Activated naive CD8-positive, alpha-beta T cell treated with anti-CD3 and anti-CD28 coated beads, Interleukin-2, amount 50 U/mL, for 24 hours (primary cell): ENCODE data around the gene ESR1.
A peak's percentile ranks its signal among the peaks of the same experiment; 100 is the strongest.

ENCODE experiments used
- ATAC-seq: fragments of 150-1000 bp; cut with Tn5 transposase; one replicate; pipeline ENCODE4 v1.10.0; 2021
- DNase-seq: peaks from one replicate; pipeline ENCODE4 v3.0.0; 2021
- H3K27ac Mint-ChIP-seq: one replicate; pipeline ENCODE4 v1.8.0; 2021; ENCODE audit warnings: mild to moderate bottlenecking, mixed read lengths
- H3K27me3 Mint-ChIP-seq: one replicate; pipeline ENCODE4 v1.8.0; 2021; ENCODE audit warnings: mixed read lengths
- H3K36me3 Mint-ChIP-seq: one replicate; pipeline ENCODE4 v1.8.0; 2021; ENCODE audit warnings: low read depth, mixed read lengths
- H3K4me1 Mint-ChIP-seq: one replicate; pipeline ENCODE4 v1.8.0; 2021; ENCODE audit warnings: mixed read lengths
- H3K4me3 Mint-ChIP-seq: one replicate; pipeline ENCODE4 v1.8.0; 2021; ENCODE audit warnings: mild to moderate bottlenecking, moderate library complexity, mixed read lengths
- H3K9me3 Mint-ChIP-seq: one replicate; pipeline ENCODE4 v1.8.0; 2021; ENCODE audit warnings: mixed read lengths

ESR1 gene

DNA sequence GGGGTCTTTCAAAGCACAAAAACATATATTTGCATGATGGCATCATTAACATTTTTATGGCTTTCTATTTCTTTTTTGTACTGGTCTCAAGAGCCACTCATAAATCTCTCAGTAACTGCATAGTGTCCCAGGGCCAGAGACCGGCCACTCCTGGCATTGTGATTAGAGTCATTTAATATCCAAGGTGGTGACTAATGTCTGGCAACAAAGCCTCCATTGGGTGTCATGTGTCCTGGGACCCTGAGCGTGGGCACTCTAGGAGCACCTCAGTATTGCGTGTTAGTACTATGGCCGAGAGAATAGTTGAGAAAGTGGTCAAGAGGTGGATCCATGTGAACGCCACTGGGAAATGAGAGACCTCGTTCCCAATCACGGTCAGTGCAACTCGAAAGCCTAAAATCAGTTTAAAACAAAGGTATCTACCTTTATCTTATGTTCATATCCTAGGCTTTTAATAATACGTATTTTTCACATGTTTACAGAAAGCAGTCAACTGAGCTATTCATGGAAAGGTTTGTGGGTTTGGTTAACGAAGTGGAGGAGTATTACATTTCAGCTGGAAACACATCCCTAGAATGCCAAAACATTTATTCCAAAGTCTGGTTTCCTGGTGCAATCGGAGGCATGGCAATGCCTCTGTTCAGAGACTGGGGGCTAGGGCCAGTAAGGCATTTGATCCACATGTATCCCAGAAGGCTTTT is 2.7 kb upstream of the ESR1 start:
- Mint-ChIP-seq H3K36me3 (peaks cover 2% of the 10 kb centered on the region), H3K9me3 (no peaks in the 10 kb centered on the region), H3K27ac (no peak overlapping the region), H3K4me3 (no peak overlapping the region), H3K4me1 (peaks cover 17% of the 10 kb centered on the region), H3K27me3 (peaks cover 57% of the 10 kb centered on the region)
- ATAC-seq = no peak
- DNase-seq = no peak

DNA sequence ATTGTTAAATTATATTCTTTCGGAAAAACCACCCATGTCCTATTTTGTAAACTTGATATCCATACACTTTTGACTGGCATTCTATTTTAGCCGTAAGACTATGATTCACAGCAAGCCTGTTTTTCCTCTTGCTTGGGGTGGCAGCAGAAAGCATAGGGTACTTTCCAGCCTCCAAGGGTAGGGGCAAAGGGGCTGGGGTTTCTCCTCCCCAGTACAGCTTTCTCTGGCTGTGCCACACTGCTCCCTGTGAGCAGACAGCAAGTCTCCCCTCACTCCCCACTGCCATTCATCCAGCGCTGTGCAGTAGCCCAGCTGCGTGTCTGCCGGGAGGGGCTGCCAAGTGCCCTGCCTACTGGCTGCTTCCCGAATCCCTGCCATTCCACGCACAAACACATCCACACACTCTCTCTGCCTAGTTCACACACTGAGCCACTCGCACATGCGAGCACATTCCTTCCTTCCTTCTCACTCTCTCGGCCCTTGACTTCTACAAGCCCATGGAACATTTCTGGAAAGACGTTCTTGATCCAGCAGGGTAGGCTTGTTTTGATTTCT is 2.1 kb upstream of the ESR1 start:
- ATAC-seq = no peak

DNA sequence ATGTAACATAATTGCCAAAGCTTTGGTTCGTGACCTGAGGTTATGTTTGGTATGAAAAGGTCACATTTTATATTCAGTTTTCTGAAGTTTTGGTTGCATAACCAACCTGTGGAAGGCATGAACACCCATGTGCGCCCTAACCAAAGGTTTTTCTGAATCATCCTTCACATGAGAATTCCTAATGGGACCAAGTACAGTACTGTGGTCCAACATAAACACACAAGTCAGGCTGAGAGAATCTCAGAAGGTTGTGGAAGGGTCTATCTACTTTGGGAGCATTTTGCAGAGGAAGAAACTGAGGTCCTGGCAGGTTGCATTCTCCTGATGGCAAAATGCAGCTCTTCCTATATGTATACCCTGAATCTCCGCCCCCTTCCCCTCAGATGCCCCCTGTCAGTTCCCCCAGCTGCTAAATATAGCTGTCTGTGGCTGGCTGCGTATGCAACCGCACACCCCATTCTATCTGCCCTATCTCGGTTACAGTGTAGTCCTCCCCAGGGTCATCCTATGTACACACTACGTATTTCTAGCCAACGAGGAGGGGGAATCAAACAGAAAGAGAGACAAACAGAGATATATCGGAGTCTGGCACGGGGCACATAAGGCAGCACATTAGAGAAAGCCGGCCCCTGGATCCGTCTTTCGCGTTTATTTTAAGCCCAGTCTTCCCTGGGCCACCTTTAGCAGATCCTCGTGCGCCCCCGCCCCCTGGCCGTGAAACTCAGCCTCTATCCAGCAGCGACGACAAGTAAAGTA is 547 bp upstream of the ESR1 start:
- Mint-ChIP-seq H3K4me1 (peaks cover 17% of the 10 kb centered on the region), H3K27ac (no peak overlapping the region), H3K27me3 (peaks cover 52% of the 10 kb centered on the region), H3K9me3 (no peaks in the 10 kb centered on the region), H3K4me3 (peak overlapping the region; percentile 14), H3K36me3 (peaks cover 2% of the 10 kb centered on the region)
- DNase-seq = no peak
- peak; percentile 52 for ATAC-seq

More for the DNA sequence above, 2.1 kb upstream of the ESR1 start:
- no peak for DNase-seq
- Mint-ChIP-seq H3K9me3 (no peaks in the 10 kb centered on the region), H3K27me3 (peaks cover 60% of the 10 kb centered on the region), H3K4me1 (peaks cover 17% of the 10 kb centered on the region), H3K27ac (no peak overlapping the region), H3K36me3 (peaks cover 2% of the 10 kb centered on the region), H3K4me3 (no peak overlapping the region)

- H3K36me3 Mint-ChIP-seq = peaks cover 2% of the 10 kb centered on the region
- ATAC-seq (no peak), DNase-seq (no peak)
- peaks cover 47% of the 10 kb centered on the region for H3K27me3 Mint-ChIP-seq
- H3K4me1 Mint-ChIP-seq = peaks cover 17% of the 10 kb centered on the region
- peak overlapping the region; percentile 33 for H3K4me3 Mint-ChIP-seq
- no peak overlapping the region for H3K27ac Mint-ChIP-seq
- no peaks in the 10 kb centered on the region for H3K9me3 Mint-ChIP-seq
Observed at GRCh38 chr6:151808371-151809241, 1.1 kb downstream of the ESR1 start.

DNA sequence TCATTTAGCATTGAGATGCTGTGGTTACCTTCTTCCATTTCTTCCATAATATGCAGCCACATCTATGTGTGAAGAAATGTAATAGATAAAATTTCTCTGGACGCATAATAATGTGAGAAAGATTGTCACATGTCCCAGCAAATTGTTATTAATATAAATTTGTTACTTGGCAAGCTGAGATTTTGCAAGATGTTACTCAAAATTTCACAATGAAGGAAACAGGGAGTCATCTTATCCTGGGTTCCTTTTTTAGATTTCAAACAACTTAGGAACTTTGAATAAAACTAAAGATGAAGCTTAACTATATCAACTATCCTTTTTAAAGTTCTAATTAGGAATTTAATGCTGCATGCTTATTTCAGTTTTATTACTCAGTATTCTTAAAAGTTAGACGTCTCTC is 3.6 kb downstream of the ESR1 start:
- no peak overlapping the region for H3K27ac Mint-ChIP-seq
- DNase-seq = no peak
- peaks cover 41% of the 10 kb centered on the region for H3K27me3 Mint-ChIP-seq
- H3K36me3 Mint-ChIP-seq = peaks cover 2% of the 10 kb centered on the region
- H3K9me3 Mint-ChIP-seq = no peaks in the 10 kb centered on the region
- H3K4me1 Mint-ChIP-seq = peaks cover 17% of the 10 kb centered on the region
- no peak for ATAC-seq
- no peak overlapping the region for H3K4me3 Mint-ChIP-seq

- H3K27ac Mint-ChIP-seq = no peak overlapping the region
- peaks cover 4% of the 10 kb centered on the region for H3K4me1 Mint-ChIP-seq
- H3K9me3 Mint-ChIP-seq = no peaks in the 10 kb centered on the region
- H3K36me3 Mint-ChIP-seq = peaks cover 2% of the 10 kb centered on the region
- no peak overlapping the region for H3K4me3 Mint-ChIP-seq
- DNase-seq (no peak), ATAC-seq (no peak)
- H3K27me3 Mint-ChIP-seq = peaks cover 22% of the 10 kb centered on the region
Observed at GRCh38 chr6:151813858-151814257, 6.4 kb downstream of the ESR1 start.

DNA sequence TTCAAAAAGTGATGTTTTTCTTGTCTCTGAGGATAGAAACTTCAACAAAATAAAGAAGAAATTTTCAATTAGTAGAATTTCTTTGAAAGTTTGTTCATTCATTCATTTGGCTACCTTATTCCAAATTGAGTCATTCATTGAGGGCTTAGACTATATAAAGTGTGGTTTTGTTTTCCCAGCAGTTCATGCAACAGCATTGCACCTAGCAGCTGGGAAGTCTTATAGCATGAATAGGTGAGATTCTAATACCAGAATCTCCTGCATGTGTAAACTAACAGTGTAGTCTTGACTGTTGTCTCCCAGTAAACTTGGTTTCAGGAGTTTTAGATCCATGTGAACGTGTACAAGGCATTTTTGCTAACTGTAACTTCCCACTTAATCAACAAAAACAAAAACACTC is 7.1 kb downstream of the ESR1 start:
- ATAC-seq (no peak), DNase-seq (no peak)
- no peak overlapping the region for H3K4me3 Mint-ChIP-seq
- H3K9me3 Mint-ChIP-seq = no peaks in the 10 kb centered on the region
- H3K4me1 Mint-ChIP-seq = no peaks in the 10 kb centered on the region
- no peaks in the 10 kb centered on the region for H3K36me3 Mint-ChIP-seq
- H3K27me3 Mint-ChIP-seq = peaks cover 16% of the 10 kb centered on the region
- no peak overlapping the region for H3K27ac Mint-ChIP-seq

- H3K27me3 Mint-ChIP-seq = peaks cover 6% of the 10 kb centered on the region
- no peak overlapping the region for H3K27ac Mint-ChIP-seq
- no peak overlapping the region for H3K4me3 Mint-ChIP-seq
- H3K9me3 Mint-ChIP-seq = no peaks in the 10 kb centered on the region
- ATAC-seq (no peak), DNase-seq (no peak)
- no peaks in the 10 kb centered on the region for H3K4me1 Mint-ChIP-seq
- no peaks in the 10 kb centered on the region for H3K36me3 Mint-ChIP-seq
Observed at GRCh38 chr6:151822252-151823111, 15.0 kb downstream of the ESR1 start.

- no peak overlapping the region for H3K4me3 Mint-ChIP-seq
- H3K4me1 Mint-ChIP-seq = no peaks in the 10 kb centered on the region
- DNase-seq = no peak
- peaks cover 4% of the 10 kb centered on the region for H3K27me3 Mint-ChIP-seq
- ATAC-seq = no peak
- no peaks in the 10 kb centered on the region for H3K36me3 Mint-ChIP-seq
- H3K27ac Mint-ChIP-seq = no peak overlapping the region
- no peaks in the 10 kb centered on the region for H3K9me3 Mint-ChIP-seq
Observed at GRCh38 chr6:151826517-151827142, 19.1 kb downstream of the ESR1 start.

DNA sequence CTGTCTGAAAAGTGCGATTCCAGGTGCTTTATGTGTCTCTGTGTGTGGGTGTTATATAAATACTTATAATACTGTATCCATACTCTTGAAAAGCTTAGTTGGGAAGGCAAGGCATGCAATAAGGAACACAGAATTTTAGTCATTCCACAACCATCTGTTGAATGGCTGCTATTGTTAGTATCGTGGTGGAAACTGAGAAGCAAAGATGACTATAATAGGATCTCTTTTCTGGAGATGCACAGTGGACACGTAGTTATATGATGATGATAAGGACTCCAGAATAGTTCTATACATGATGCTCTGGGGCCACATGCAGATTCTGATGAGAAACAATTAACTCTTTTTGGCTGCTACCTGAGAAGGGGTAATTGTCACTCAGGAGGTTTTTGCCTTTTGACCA is 25.2 kb downstream of the ESR1 start:
- no peaks in the 10 kb centered on the region for H3K9me3 Mint-ChIP-seq
- no peak overlapping the region for H3K27ac Mint-ChIP-seq
- DNase-seq (no peak), ATAC-seq (no peak)
- no peaks in the 10 kb centered on the region for H3K27me3 Mint-ChIP-seq
- no peaks in the 10 kb centered on the region for H3K4me1 Mint-ChIP-seq
- H3K4me3 Mint-ChIP-seq = no peak overlapping the region
- H3K36me3 Mint-ChIP-seq = no peaks in the 10 kb centered on the region

DNA sequence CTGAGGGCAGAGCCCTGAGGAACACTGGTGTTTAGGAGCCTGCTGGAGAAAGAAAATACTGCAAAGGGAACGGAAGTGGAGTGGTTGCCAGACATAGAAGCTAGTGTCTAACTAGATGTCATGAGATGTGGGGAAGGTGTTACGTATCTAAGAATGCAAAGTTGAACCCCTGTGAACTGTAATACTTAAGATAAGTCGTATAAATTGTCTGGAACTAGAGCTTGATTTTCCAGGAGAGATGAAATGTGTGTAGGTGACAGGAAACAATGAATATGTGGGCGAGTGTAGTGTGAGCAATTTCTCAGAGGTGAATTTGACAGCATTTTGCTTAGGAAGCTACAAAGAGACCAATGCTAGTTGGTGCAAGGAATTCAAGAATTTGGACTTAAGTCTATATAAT is 27.9 kb downstream of the ESR1 start:
- Mint-ChIP-seq H3K36me3 (no peaks in the 10 kb centered on the region), H3K27ac (no peak overlapping the region), H3K4me1 (no peaks in the 10 kb centered on the region), H3K4me3 (no peak overlapping the region), H3K9me3 (no peaks in the 10 kb centered on the region), H3K27me3 (no peaks in the 10 kb centered on the region)
- DNase-seq = no peak
- no peak for ATAC-seq

GRCh38 chr6:151837223-151837622 is 29.7 kb downstream of the ESR1 start:
- no peak overlapping the region for H3K4me3 Mint-ChIP-seq
- no peaks in the 10 kb centered on the region for H3K27me3 Mint-ChIP-seq
- H3K4me1 Mint-ChIP-seq = no peaks in the 10 kb centered on the region
- H3K9me3 Mint-ChIP-seq = no peaks in the 10 kb centered on the region
- no peak for ATAC-seq
- DNase-seq = no peak
- H3K27ac Mint-ChIP-seq = no peak overlapping the region
- H3K36me3 Mint-ChIP-seq = no peaks in the 10 kb centered on the region

DNA sequence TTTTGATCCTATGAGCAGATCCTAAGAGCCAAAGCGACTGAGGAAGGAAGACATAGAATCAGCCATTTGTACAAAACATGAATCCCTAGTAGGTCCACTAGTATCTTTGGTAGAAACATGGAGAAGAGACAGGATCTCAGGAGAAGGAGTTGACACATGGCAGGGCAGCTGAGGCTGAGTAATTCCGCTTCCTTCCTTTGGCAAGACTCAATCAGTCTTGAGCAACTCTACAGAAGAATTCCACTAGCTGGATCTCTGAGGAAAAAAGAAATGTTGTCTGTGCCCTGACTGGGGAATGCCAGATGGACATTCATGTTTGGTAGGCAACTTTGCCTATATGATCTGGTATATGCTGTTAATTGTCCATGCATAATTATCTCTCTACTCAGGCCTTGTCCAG is 35.3 kb downstream of the ESR1 start:
- Mint-ChIP-seq H3K4me1 (no peaks in the 10 kb centered on the region), H3K27me3 (no peaks in the 10 kb centered on the region), H3K36me3 (no peaks in the 10 kb centered on the region), H3K4me3 (no peak overlapping the region), H3K27ac (no peak overlapping the region), H3K9me3 (no peaks in the 10 kb centered on the region)
- DNase-seq (no peak), ATAC-seq (no peak)
